HG02885 (cell line): ENCODE results near the gene PRM1.

ENCODE experiments used
- ATAC-seq: cut with Tn5 transposase; IDR thresholded peaks from one replicate; pipeline ENCODE4 v1.9.1; 2021; ENCODE audit warnings: mild to moderate bottlenecking; ENCODE audit not compliant: unreplicated experiment, poor library complexity

The PRM1 gene

DNA sequence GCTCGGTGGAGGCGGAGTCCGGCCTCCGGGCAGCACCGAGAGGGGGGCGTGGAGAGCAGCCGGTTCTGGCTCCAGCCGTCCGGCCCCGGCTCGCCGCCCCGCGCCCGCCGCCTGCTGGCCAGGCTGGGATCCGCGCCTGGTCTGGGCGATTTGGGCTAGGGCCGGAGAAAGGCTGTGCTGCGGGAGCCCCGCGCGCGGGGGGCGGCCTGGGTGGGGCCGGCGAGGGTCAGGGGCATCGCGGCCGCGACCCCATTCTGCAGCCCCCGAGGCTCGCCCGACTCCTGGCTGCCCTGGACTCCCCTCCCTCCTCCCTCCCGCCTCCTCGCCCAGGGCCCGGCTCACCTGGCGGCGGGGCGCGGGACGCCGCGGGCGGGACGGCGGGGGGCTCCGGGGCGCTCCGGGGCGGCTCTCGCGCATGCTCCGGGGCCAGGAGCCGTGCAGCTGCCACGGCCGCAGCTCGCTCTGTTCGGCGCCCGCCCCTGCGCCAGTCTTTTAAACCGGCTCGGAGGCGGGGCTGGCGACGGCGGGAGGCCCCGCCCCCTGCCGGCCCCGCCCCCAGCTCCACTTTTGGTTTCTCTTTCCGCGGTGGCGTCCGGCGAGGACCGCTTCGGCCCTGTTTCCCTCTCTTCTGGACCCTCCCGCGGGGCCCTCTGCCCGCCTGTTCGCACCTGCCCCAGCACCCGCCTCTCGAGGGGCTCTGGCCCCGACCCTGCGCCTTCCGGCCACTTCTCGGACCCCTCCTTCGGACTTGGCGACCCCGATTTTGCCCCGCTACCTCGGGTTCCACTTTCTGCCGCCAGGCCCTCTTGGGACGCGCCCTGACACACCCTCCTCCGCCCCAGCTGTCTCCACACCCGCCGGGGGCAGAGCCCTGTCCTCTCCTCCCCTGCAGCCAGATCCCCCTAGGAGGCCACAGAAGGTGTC, 25.1 kb downstream of the PRM1 start, which contains the start of gene SOCS1:
Gene SOCS1 (minus strand): TSS at position 468 of the 924 bp plus-strand sequence. CDS start 726 bp downstream, outside the sequence.
- ATAC-seq: peak; percentile 64

DNA sequence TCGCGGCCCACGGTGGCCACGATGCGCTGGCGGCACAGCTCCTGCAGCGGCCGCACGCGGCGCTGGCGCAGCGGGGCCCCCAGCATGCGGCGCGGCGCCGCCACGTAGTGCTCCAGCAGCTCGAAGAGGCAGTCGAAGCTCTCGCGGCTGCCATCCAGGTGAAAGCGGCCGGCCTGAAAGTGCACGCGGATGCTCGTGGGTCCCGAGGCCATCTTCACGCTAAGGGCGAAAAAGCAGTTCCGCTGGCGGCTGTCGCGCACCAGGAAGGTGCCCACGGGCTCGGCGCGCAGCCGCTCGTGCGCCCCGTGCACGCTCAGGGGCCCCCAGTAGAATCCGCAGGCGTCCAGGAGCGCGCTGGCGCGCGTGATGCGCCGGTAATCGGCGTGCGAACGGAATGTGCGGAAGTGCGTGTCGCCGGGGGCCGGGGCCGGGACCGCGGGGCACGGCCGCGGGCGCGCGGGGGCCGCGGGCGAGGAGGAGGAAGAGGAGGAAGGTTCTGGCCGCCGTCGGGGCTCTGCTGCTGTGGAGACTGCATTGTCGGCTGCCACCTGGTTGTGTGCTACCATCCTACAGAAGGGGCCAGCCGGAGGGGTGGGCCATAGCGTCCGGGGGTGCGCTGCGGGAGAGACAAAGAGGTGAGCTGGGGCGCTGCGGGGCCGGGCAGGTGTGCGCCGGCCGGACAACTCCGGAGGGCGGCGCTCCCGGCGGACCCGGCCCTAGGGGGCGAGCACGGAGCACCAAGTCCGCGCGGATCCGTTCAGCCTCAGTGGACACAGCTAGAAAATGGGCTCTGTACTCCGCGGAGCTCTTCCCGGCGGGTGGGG, 26.0 kb downstream of the PRM1 start:
- ATAC-seq: peak; percentile 1

GRCh38 chr16:11253995-11254912, 26.9 kb downstream of the PRM1 start:
- no peak for ATAC-seq

DNA sequence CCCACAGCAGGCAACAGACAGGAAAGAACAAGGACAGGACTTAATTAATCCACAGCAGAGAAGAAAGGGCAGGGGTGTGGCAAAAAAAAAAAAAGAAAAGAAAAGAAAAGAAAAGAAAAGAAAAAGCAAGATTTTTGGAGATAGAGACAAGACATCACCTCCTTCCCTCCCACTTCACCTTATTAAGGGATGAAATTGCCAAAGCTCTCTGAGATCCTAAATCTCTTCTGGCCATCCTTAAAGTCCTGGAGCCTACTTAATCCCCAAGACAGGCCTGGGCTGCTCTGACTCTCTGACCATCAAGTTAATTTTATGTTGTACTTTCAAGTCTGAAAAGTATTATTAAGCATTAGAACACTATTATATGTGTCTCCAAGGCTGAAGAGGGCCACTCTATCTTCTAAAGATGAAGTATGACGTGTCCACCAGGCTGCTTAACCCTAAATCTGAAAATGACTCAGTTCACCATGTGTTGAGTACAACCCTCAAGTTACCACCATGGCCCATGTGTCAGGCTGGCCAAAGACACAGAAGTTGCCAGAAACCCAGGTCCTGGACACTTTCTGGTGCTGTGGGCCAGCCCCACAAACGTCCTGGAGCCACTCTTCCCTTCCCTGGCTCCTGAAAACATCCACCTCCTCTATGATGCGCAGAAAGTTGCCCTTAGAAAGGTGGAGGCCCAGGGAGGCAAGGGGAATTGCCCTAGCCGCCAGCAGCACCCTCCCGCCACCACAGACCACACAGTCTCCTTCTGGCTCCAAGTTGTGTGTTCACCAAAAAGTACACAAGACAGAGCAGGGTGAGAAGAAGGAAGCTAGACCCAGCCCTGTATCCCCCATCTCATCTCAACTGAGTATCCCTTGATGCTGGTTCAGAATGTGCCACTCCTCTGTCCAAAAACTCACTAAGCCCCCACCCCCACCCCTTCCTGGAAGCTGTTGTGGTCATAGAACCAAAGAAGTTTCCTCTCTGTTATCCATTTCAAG, 27.8 kb downstream of the PRM1 start:
- no peak for ATAC-seq

GRCh38 chr16:11252482-11252931, 28.6 kb downstream of the PRM1 start:
- ATAC-seq: no peak

- no peak for ATAC-seq
Measured at GRCh38 chr16:11251525-11252481, 29.3 kb downstream of the PRM1 start.

GRCh38 chr16:11250786-11251524, 30.2 kb downstream of the PRM1 start:
- ATAC-seq: no peak

- ATAC-seq: no peak
Measured at GRCh38 chr16:11250091-11250785, 30.9 kb downstream of the PRM1 start.

DNA sequence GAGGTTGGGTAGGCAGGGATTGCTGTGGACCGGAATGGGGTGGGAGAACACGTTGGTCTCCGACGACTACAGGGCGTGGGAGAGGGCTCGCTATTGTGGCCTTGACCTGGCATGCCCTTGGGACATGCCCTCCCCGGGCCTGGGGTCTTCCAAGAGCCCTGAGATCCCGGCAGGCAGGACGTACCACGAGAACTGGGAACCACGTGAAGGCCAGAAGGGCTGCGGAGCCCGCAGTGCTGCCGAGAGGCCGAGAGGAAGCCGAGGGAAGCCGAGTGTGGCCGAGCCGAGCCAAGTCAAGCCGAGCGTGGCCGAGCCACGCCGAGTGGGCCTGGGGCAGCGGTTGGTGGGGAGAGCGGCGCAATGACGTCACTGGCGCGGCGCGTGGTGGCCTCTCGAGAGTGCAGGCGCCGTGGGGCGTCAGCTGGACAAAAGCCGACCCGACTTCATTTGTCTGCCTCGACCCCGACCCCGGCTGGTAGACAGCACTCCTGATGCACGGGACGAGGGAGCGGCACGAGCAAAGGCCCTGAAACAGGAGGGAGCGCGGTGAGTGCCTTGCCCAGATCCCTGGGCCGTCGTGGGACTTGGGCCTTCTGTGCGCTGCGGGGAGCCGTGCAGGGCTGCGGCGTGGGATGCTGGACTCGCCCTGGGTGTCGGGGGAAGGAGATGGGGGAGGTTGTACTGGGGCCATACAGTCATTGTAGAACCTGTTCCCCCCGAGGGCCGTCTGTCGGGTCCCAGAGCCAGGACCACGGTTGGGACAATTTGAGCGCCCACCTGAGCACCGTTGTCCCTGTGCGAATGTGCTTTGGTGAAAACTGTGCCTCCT, 31.7 kb downstream of the PRM1 start:
- no peak for ATAC-seq

DNA sequence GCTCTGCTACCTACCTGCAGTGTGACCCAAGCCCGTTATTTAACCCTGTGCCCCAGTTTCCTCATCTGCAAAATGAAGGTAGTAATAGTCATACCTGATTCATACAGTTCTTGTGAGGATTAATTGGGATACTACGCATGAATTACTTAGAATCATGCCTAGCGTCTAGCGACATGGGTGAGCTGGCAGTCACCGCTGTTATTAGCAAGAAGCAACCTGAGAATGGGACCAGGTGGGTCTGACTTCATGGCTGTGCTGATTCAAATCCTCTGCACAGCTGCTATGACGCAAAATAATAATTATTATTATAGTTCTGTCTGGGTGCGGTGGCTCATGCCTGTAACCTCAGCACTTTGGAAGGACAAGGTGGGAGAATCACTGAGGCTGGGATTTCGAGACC, 33.0 kb downstream of the PRM1 start:
- ATAC-seq: no peak

- ATAC-seq: no peak
Measured at GRCh38 chr16:11245988-11246387, 35.1 kb downstream of the PRM1 start.

DNA sequence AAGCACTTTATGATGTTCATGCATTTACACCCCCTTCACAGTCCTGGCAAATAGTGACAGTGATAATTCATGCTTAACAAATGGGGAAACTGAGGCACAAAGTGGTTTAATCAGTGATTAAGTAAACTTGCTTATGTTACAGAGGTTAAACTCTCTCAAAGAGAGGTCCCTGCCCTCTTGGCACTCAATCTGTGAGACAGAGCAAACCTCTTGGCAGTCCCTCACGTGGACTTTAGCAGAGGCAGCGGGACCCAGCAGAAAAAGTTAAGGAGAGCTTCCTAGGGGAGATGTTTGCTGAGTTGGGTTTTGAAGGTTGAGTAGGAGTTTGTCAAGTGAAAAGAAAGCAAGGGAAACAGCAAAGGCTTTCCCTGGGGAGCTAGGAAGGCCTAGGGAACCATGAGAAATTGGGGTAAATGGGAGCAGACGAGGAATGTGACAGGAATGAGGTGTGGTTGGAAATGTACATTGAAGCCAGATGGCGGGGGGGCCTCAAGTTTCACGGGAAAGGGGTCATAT, 35.9 kb downstream of the PRM1 start:
- ATAC-seq: no peak

- ATAC-seq: no peak
Measured at GRCh38 chr16:11242658-11243057, 38.5 kb downstream of the PRM1 start.

DNA sequence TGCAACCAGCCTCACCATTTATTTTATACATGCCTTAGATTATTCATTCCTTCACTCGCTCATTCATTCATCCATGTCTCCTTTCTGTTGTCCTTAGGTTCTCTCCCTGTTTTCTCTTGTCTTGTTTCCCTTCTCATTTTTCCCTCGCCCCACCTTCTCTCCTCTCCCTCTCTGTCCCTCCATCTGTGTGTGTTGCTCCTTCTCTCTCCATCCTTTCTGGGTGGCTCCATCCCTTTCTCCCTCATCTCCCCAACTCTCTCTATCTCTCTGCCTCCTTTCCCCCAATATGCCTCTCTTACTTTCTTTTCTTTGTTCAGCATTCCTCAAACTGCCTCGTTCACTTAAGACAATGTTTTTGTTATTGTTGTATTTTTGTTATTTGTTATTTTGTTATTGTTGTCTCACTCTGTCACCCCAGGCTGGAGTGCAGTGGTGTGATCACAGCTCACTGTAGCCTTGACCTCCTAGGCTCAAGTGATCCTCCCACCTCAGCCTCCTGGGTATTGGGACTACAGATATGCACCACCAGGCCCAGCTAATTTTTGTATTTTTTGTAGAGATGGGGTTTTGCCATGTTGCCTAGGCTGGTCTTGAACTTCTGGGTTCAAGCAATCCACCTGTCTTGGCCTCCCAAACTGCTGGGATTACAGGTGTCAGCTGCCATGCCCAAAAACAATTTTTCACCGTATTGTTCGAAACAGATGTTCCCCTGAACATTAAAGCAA, 39.5 kb downstream of the PRM1 start:
- no peak for ATAC-seq
